Spleen (tissue), 7 donors: ENCODE results near the gene GATAD2A.

Experiments
- CTCF ChIP-seq, 11 experiments: fragments of 200-600 bp in 7 of 11; fragments of 450-650 bp in 4 of 11; sonication (generic) in 4 of 11; IDR thresholded peaks in 8 of 11; conservative IDR thresholded peaks in 3 of 11; 1 replicate in 7 of 11; 2 replicates in 4 of 11; pipeline versions ENCODE4 v1.4.0 to v1.8.0; 2016 to 2021; ENCODE audit warnings: antibody characterized with exemption in 11 of 11, inconsistent platforms in 4 of 11, mild to moderate bottlenecking in 1 of 11
- POLR2AphosphoS5 ChIP-seq, 3 donors: sonication (generic); formaldehyde crosslinking; IDR thresholded peaks; one replicate each; pipeline ENCODE4 v1.5.1; 2017; ENCODE audit warnings: antibody characterized with exemption in 3 of 3
- donor health status: DM: no; HTN: no; CAD: no; lungs with moderate emphysema.
- donor health status: DM: no; HTN: no; CAD: no.
- donor health status: DM: no; HTN: no; CAD: no.

- no peak for TF ChIP-seq CTCF (IDR thresholded peaks at IDR 0.05 in 8 of 11, conservative IDR thresholded peaks at IDR 0.05 in 3 of 11)
- TF ChIP-seq POLR2AphosphoS5 (IDR thresholded peaks at IDR 0.05): peak in 1 of 3 donors; percentile 2
Measured at GRCh38 chr19:19487950-19488874, 82.7 kb downstream of the GATAD2A start.
